Activated naive CD4-positive, alpha-beta T cell treated with Interleukin-2 at 50 U/mL for 16 hours (primary cell): ENCODE data around the gene DAW1.
"Not testable (repeated sequence)": the region's sequence is repeated elsewhere in the genome, so short reads cannot be mapped to it uniquely, and the experiment has no call there.

Experiments
- DNase-seq: peaks from one replicate; pipeline ENCODE4 v3.0.0-alpha.2; 2020

DAW1 gene

DNA sequence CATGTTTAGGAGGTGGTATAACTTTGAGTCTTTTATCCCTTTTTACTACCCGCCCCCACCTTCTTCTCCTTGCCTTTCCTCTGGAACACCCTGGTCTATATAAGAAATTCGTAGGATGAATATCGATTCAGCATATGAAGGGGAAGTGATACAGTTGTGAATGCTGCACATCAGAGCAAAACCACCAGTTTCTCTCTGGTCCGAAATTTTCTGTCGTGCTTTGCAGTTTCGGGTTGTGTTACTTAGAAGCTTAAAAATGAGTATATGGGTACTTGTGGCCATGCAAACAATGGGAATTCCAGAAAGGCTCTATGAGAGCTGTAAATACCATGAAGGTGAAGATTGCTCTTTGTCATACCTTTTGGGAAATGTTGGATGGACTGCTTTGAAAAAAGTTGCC is 60.6 kb downstream of the DAW1 start:
- DNase-seq: no peak

DNA sequence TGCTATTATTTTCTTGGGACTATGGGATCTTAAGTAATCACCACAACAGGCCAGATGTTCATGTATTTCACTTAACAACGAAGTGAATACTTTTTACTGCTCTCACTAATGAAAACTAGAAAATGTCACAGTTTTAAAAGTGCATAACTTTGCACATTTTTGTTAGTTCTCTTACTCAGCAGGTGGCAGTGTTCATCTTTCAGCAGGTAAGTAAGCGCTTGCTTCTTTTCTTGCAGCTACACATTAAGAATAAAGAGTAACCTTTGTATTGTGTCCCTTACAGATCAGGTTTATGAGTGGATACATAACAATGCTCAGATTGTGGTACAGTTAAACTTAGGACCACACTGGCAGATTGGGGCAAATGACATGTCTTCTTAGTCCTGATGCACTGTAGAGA is 61.0 kb downstream of the DAW1 start:
- DNase-seq: no peak

GRCh38 chr2:227933884-227934283 is 62.5 kb downstream of the DAW1 start:
- no peak for DNase-seq

DNA sequence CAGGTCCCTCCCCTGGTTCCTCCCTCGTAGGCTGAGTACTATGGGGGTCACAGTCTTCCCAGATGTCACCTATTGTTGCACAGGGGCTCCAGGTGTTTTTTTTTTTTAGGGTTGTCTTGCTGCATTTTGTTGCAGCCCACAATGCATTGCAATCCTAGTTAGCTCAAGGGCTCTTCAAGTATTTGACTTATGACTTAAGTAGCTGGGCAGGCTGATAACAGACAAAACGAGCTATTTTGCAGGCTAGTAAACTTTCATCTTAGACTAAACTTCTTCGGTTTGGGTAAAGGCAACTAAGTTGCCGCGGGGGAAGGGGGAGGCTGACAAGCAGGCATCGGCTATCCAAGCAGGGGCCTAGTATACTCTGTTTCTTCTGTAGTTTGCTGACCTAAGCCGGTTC is 64.8 kb downstream of the DAW1 start:
- not testable (repeated sequence) for DNase-seq

GRCh38 chr2:227939271-227940027 is 68.0 kb downstream of the DAW1 start:
- DNase-seq: no peak

DNA sequence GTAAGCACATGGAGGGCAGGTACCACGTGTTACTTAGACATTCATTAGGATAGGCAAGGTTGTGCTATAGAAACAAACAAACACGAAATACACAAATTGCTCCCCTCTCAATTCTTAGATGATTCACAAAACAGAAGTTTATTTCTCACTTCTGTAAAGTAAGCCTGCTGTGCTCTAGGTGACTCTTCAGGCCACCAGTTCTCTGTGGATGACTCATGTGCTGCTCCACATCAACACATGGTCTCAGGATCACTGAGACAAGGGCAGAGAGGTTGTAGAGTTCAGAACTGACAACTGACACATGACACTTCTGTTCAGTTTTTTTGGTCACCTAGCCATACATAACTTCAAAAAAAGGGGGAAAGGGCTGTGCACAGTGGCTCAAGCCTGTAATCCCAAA is 70.6 kb downstream of the DAW1 start:
- DNase-seq: no peak

- DNase-seq: no peak
These were observed 71.5 kb downstream of the DAW1 start for GRCh38 chr2:227942965-227943364.

- DNase-seq: no peak
These were observed 88.9 kb downstream of the DAW1 start for GRCh38 chr2:227960317-227960716.

DNA sequence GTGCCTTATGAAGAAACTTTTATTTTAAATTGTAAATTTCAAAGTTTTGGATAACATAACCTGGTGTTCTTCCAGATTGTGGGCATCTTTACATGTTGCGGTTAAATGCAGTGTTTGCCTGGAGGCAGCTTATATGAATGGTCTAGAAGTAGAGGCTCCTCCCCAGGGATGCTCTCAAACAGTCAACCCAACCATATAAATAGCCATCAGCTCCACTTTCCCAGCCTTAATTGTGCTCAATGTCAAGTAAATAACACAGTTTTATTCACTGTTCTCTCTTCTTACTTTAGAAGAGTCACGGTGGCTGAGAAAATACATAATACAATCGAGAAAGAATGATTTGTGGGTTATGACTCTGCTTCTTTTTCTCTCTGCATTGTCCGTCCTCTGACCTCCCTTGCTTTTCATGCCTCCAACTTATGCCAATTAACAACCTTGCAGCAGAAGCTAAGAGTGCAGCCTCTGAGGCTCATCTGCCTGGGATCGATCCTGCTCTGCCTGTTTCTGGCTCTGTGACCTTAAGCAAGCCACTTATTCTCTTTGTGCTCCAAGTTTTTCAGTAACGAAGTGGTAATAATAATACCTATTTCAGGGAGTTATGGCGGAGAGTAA is 100.3 kb downstream of the DAW1 start:
- DNase-seq: no peak

DNA sequence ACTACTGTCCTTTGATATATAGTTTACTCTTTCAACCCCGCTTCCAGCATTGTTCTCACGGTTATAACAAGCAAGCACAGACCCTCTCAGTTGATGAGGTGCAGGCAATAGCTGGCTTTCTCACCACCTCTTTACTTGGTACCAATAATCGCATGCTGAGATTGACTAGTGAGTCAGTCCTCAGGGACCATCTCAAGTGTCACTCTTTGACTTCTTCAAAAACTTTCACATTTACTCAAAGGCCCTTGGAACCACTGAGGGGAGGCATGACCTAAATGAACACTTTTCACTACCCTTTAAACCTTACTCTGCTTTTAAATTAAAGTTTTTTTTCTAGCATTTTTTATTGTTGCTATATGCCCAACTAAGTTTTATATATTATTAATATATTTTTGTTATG is 101.8 kb downstream of the DAW1 start:
- no peak for DNase-seq
